ENCODE data around the gene TNIP1. TPM values are rescaled to one million over a fixed set of nuclear protein-coding genes. Genes with fewer than 3 reads are reported as not detected.

TNIP1 gene
- polyA plus RNA-seq, 2 of the 4 experiments (the other 2 are of a cell fraction) = 48.4 to 53.4 TPM

GRCh38 chr5:151107084-151107483 is 26.2 kb upstream of the TNIP1 start:
- Histone ChIP-seq H3K4me2 (no peak overlapping the region), H3K4me1 (peaks cover 7% of the 10 kb centered on the region; the same call in 2 of the 3 replicates), H3K27ac (no peak overlapping the region), H3K9me3 (no peaks in the 10 kb centered on the region), H3K4me3 (no peak overlapping the region)
- TF ChIP-seq RFX5 (IDR thresholded peaks at IDR 0.05) (no peak), POLR2AphosphoS2 (conservative IDR thresholded peaks at IDR 0.05; ENCODE audit: low read length) (no peak)
- CTCF ChIA-PET = interaction anchor here (0.6 to 25.1 kb wide), 4 partner anchors 8 to 69 kb away, joined by 3 to 704 read pairs (median 20); no protein-coding TSS in a partner anchor
- FAIRE-seq (no peak), DNase-seq (ENCODE audit: low read depth in 1 of 2, low spot score in 1 of 2) (no peak), ATAC-seq (no peak)
- POLR2A ChIA-PET = no interaction called here
- 92% methylated on average over 7 of the region's 7 CpGs for WGBS (ENCODE audit: missing lambda C conversion rate)

DNA sequence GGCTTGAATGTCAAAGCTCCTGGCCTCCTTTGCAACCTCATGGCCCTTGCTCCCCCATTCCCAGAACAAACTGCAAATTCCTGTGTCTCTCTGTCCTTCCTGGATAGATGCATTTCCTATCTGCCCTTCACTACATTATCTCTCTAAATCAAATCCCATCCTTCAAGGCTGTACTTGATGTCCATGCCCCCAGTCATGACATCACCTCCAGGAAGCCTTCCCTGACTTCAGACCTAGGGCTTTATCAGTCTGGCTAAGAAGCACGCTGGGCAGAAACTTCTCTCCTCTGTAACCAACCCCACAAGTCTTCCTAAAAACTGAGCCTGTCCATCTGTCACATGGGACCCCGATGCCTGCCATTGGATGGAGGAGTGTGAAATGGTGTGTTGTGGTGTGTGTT is 25.7 kb upstream of the TNIP1 start:
- 92% methylated on average over 2 of the region's 2 CpGs for WGBS (ENCODE audit: missing lambda C conversion rate)
- no peak overlapping the region for H3K4me3 ChIP-seq
- ATAC-seq (no peak), FAIRE-seq (no peak), DNase-seq (ENCODE audit: low read depth in 1 of 2, low spot score in 1 of 2) (no peak)
- no peak overlapping the region for H3K27ac ChIP-seq
- H3K4me2 ChIP-seq = no peak overlapping the region
- peaks cover 7% of the 10 kb centered on the region; the same call in 2 of the 3 replicates for H3K4me1 ChIP-seq
- TF ChIP-seq ATOH8 (CRISPR knock-in tag; IDR thresholded peaks at IDR 0.05; ENCODE audit: low read depth) (no peak), BHLHE40 (IDR thresholded peaks at IDR 0.05; ENCODE audit: low read depth, low read length) (no peak), EP300 (IDR thresholded peaks at IDR 0.05) (no peak)
- TF ChIP-seq, protein P1, sequence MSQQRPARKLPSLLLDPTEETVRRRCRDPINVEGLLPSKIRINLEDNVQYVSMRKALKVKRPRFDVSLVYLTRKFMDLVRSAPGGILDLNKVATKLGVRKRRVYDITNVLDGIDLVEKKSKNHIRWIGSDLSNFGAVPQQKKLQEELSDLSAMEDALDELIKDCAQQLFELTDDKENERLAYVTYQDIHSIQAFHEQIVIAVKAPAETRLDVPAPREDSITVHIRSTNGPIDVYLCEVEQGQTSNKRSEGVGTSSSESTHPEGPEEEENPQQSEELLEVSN (IDR thresholded peaks at IDR 0.05; ENCODE audit: borderline replicate concordance, low read depth) = no peak
- H3K9me3 ChIP-seq = no peaks in the 10 kb centered on the region
- ChIA-PET POLR2A (no interaction called here), CTCF (interaction anchor here (0.6 to 25.1 kb wide), 6 partner anchors 9 to 132 kb away, joined by 3 to 704 read pairs (median 4); partner anchors contain the start of gene TNIP1)

GRCh38 chr5:151106043-151106442 is 25.2 kb upstream of the TNIP1 start:
- H3K9me3 ChIP-seq = no peaks in the 10 kb centered on the region
- no peak overlapping the region for H3K27ac ChIP-seq
- FAIRE-seq = no peak
- POLR2A ChIA-PET = no interaction called here
- no peak overlapping the region for H3K4me3 ChIP-seq
- CTCF ChIA-PET = interaction anchor here (0.8 to 25.1 kb wide), 5 partner anchors 9 to 132 kb away, joined by 3 to 704 read pairs (median 4); partner anchors contain the start of gene TNIP1
- no peak for TF ChIP-seq ESRRA (IDR thresholded peaks at IDR 0.05; ENCODE audit: borderline replicate concordance, low read length)
- TF ChIP-seq JUN (IDR thresholded peaks at IDR 0.05) = no peak
- no peak for TF ChIP-seq ZFP36 (IDR thresholded peaks at IDR 0.05; ENCODE audit: borderline replicate concordance, partially characterized antibody)
- TF ChIP-seq, protein P2, sequence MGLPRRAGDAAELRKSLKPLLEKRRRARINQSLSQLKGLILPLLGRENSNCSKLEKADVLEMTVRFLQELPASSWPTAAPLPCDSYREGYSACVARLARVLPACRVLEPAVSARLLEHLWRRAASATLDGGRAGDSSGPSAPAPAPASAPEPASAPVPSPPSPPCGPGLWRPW (IDR thresholded peaks at IDR 0.05) = no peak
- TF ChIP-seq RFX5 (IDR thresholded peaks at IDR 0.05) = no peak
- no peak for TF ChIP-seq FOSL2 (IDR thresholded peaks at IDR 0.05)
- TF ChIP-seq FOSL2 (CRISPR knock-in tag; IDR thresholded peaks at IDR 0.05) = no peak
- TF ChIP-seq, protein P3, sequence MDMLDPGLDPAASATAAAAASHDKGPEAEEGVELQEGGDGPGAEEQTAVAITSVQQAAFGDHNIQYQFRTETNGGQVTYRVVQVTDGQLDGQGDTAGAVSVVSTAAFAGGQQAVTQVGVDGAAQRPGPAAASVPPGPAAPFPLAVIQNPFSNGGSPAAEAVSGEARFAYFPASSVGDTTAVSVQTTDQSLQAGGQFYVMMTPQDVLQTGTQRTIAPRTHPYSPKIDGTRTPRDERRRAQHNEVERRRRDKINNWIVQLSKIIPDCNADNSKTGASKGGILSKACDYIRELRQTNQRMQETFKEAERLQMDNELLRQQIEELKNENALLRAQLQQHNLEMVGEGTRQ (IDR thresholded peaks at IDR 0.05) = no peak
- TF ChIP-seq MYC (IDR thresholded peaks at IDR 0.05; ENCODE audit: borderline replicate concordance, low read length) = no peak
- TF ChIP-seq HOXA7 (CRISPR knock-in tag; IDR thresholded peaks at IDR 0.05) = no peak
- TF ChIP-seq POLR2A (IDR thresholded peaks at IDR 0.05; ENCODE audit: low read length) = no peak
- no peak for TF ChIP-seq RCOR1 (IDR thresholded peaks at IDR 0.05; ENCODE audit: low read depth, low read length)
- H3K4me1 ChIP-seq = peaks cover 7% of the 10 kb centered on the region; the same call in 2 of the 3 replicates
- WGBS (ENCODE audit: missing lambda C conversion rate) = 92% methylated on average over 4 of the region's 5 CpGs
- H3K4me2 ChIP-seq = no peak overlapping the region
- no peak for DNase-seq (ENCODE audit: low read depth in 1 of 2, low spot score in 1 of 2)
- no peak; a peak in 2 of 6 replicates for ATAC-seq

- 72% methylated on average over 2 of the region's 2 CpGs for WGBS (ENCODE audit: missing lambda C conversion rate)
- TF ChIP-seq MAFK (IDR thresholded peaks at IDR 0.05; ENCODE audit: partially characterized antibody) (no peak), NR3C1 (IDR thresholded peaks at IDR 0.05) (no peak), KDM1A (IDR thresholded peaks at IDR 0.05; ENCODE audit: low read depth) (no peak), JUN (IDR thresholded peaks at IDR 0.05) (no peak), KDM5A (IDR thresholded peaks at IDR 0.05) (no peak), ZFP36 (IDR thresholded peaks at IDR 0.05; ENCODE audit: borderline replicate concordance, partially characterized antibody) (no peak), MAZ (IDR thresholded peaks at IDR 0.05; ENCODE audit: borderline replicate concordance, low read depth, low read length) (no peak), RARB (CRISPR knock-in tag; IDR thresholded peaks at IDR 0.05) (no peak), CBX8 (IDR thresholded peaks at IDR 0.05) (no peak), CHD2 (IDR thresholded peaks at IDR 0.05; ENCODE audit: low read length, partially characterized antibody) (no peak)
- POLR2A ChIA-PET = no interaction called here
Measured at GRCh38 chr5:151105561-151105960, 24.7 kb upstream of the TNIP1 start.

More at GRCh38 chr5:151105561-151105960, 24.7 kb upstream of the TNIP1 start:
- H3K4me3 ChIP-seq = no peak overlapping the region
- no peak overlapping the region for H3K27ac ChIP-seq
- ATAC-seq (no peak), FAIRE-seq (no peak), DNase-seq (ENCODE audit: low read depth in 1 of 2, low spot score in 1 of 2) (no peak)
- peaks cover 7% of the 10 kb centered on the region; the same call in 2 of the 3 replicates for H3K4me1 ChIP-seq
- H3K4me2 ChIP-seq = no peak overlapping the region
- no peaks in the 10 kb centered on the region for H3K9me3 ChIP-seq
- CTCF ChIA-PET = interaction anchor here (0.7 to 4.0 kb wide), 6 partner anchors 10 to 304 kb away, joined by 3 to 35 read pairs (median 4); partner anchors contain the start of gene TNIP1

Data from A549 (cell line).